Fibroblast of lung (primary cell): Measurements from ENCODE around the gene NTRK2.

Source experiments
- EZH2 ChIP-seq: IDR thresholded peaks from 2 replicates; pipeline ENCODE4 v1.5.1; 2012; ENCODE audit warnings: low read length, control low read depth, mild to moderate bottlenecking; ENCODE audit errors: missing control alignments
- TF ChIP-seq, protein P1 (sequence below), 2 donors: IDR thresholded peaks in 1 of 2; conservative IDR thresholded peaks in 1 of 2; 1 replicate in 1 of 2; 2 replicates in 1 of 2; pipeline ENCODE4 v1.5.1; 2011 to 2012; ENCODE audit warnings: low read length in 2 of 2, control low read depth in 1 of 2, inconsistent platforms in 1 of 2, low read depth in 1 of 2, mild to moderate bottlenecking in 1 of 2

- TF ChIP-seq, protein P1, sequence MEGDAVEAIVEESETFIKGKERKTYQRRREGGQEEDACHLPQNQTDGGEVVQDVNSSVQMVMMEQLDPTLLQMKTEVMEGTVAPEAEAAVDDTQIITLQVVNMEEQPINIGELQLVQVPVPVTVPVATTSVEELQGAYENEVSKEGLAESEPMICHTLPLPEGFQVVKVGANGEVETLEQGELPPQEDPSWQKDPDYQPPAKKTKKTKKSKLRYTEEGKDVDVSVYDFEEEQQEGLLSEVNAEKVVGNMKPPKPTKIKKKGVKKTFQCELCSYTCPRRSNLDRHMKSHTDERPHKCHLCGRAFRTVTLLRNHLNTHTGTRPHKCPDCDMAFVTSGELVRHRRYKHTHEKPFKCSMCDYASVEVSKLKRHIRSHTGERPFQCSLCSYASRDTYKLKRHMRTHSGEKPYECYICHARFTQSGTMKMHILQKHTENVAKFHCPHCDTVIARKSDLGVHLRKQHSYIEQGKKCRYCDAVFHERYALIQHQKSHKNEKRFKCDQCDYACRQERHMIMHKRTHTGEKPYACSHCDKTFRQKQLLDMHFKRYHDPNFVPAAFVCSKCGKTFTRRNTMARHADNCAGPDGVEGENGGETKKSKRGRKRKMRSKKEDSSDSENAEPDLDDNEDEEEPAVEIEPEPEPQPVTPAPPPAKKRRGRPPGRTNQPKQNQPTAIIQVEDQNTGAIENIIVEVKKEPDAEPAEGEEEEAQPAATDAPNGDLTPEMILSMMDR (conservative IDR thresholded peaks at IDR 0.05 in 1 of 2, IDR thresholded peaks at IDR 0.05 in 1 of 2; ENCODE audit: low read depth in 1 of 2, low read length in 2 of 2): no peak
- TF ChIP-seq EZH2: no peak
Observed at GRCh38 chr9:84852617-84853301, 183.2 kb downstream of the NTRK2 start.
